Measurements from ENCODE around the gene RNF208. TPM values are rescaled to one million over a fixed set of nuclear protein-coding genes. Genes with fewer than 3 reads are reported as not detected.

RNF208 gene
- total and polyA plus RNA-seq, 4 donors = 0.28 to 7.1 (median 2.6) TPM

DNA sequence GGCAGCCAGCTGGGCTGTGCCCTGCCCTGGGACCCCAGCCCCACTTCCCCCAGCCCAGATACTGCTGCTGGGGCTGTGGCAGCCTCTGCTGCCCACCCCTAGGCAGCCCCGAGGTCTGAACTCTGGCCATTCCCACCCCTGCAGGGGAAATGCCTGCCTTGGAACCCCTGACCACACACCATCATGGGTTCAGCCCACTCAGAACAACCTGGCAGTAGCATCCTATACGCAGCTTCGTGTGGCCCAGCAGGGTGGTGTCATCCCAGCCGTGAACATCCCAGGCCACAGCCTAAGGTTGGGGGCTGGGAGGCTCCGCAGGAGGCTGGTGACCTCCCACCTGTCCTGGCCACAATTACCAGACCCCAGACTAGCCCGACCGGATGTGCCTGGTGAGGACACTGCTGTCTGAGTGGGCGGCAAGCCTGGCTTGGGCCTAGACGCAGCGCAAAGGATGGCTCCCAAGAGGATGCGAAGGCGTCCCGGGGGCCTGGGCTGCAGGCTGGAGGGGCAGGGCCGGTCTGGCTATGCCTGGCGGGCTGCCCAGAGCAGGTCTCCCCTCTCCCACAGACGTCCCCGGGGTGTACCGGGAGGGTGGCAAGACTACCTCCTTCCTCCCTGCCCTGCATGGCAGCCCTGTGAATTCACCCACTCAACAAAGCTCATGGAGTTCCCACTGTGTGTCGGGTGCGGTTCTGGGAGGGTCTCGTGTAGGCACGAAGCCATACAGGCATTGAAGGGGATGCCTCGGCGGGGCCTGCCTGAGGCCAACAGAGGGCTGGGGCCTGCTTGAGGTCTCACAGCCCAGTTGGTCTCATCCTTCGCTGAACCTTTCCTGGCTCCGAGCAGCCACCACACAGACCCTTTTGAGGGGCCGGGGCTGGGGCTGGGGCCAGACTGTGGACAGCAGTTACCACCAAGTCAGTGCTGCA is 7.2 kb upstream of the RNF208 start:
- Histone ChIP-seq H3K27ac (ENCODE audit: low read depth in 1 of 2, low read length in 2 of 2) (no peak overlapping the region), H3K4me1 (ENCODE audit: control insufficient read depth in 4 of 4, insufficient read depth in 4 of 4, low read length in 3 of 4) (peaks cover under 1 to 4% (median under 1%) of the 10 kb centered on the region in 4 donors), H3K27me3 (ENCODE audit: control insufficient read depth in 4 of 4, insufficient read depth in 4 of 4, low read length in 3 of 4) (no peaks in the 10 kb centered on the region), H3K9me3 (ENCODE audit: control insufficient read depth in 4 of 4, low read length in 3 of 4) (no peaks in the 10 kb centered on the region), H3K36me3 (ENCODE audit: control insufficient read depth in 4 of 4, insufficient read depth in 3 of 4, low read depth in 1 of 4, low read length in 3 of 4) (no peaks in the 10 kb centered on the region), H3K9ac (ENCODE audit: low read depth in 1 of 2, low read length in 2 of 2) (no peak overlapping the region), H3K4me3 (ENCODE audit: low read depth in 1 of 3, low read length in 3 of 3) (no peak overlapping the region)
- 77% methylated on average over 27 of the region's 27 CpGs for WGBS
- no peak for DNase-seq (ENCODE audit: low spot score)
- TF ChIP-seq, protein P1, sequence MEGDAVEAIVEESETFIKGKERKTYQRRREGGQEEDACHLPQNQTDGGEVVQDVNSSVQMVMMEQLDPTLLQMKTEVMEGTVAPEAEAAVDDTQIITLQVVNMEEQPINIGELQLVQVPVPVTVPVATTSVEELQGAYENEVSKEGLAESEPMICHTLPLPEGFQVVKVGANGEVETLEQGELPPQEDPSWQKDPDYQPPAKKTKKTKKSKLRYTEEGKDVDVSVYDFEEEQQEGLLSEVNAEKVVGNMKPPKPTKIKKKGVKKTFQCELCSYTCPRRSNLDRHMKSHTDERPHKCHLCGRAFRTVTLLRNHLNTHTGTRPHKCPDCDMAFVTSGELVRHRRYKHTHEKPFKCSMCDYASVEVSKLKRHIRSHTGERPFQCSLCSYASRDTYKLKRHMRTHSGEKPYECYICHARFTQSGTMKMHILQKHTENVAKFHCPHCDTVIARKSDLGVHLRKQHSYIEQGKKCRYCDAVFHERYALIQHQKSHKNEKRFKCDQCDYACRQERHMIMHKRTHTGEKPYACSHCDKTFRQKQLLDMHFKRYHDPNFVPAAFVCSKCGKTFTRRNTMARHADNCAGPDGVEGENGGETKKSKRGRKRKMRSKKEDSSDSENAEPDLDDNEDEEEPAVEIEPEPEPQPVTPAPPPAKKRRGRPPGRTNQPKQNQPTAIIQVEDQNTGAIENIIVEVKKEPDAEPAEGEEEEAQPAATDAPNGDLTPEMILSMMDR (IDR thresholded peaks at IDR 0.05; ENCODE audit: low read depth, low read length, missing input control) = no peak
- TF ChIP-seq, protein P2, sequence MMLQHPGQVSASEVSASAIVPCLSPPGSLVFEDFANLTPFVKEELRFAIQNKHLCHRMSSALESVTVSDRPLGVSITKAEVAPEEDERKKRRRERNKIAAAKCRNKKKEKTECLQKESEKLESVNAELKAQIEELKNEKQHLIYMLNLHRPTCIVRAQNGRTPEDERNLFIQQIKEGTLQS (IDR thresholded peaks at IDR 0.05) = no peak
- TF ChIP-seq GABPA (IDR thresholded peaks at IDR 0.05 in 1 of 2, conservative IDR thresholded peaks at IDR 0.05 in 1 of 2) (no peak), RXRA (IDR thresholded peaks at IDR 0.05) (no peak), SP1 (IDR thresholded peaks at IDR 0.05) (no peak), YY1 (IDR thresholded peaks at IDR 0.05) (no peak), TAF1 (conservative IDR thresholded peaks at IDR 0.05) (no peak), HNF4G (IDR thresholded peaks at IDR 0.05) (no peak)
- TF ChIP-seq, protein P3, sequence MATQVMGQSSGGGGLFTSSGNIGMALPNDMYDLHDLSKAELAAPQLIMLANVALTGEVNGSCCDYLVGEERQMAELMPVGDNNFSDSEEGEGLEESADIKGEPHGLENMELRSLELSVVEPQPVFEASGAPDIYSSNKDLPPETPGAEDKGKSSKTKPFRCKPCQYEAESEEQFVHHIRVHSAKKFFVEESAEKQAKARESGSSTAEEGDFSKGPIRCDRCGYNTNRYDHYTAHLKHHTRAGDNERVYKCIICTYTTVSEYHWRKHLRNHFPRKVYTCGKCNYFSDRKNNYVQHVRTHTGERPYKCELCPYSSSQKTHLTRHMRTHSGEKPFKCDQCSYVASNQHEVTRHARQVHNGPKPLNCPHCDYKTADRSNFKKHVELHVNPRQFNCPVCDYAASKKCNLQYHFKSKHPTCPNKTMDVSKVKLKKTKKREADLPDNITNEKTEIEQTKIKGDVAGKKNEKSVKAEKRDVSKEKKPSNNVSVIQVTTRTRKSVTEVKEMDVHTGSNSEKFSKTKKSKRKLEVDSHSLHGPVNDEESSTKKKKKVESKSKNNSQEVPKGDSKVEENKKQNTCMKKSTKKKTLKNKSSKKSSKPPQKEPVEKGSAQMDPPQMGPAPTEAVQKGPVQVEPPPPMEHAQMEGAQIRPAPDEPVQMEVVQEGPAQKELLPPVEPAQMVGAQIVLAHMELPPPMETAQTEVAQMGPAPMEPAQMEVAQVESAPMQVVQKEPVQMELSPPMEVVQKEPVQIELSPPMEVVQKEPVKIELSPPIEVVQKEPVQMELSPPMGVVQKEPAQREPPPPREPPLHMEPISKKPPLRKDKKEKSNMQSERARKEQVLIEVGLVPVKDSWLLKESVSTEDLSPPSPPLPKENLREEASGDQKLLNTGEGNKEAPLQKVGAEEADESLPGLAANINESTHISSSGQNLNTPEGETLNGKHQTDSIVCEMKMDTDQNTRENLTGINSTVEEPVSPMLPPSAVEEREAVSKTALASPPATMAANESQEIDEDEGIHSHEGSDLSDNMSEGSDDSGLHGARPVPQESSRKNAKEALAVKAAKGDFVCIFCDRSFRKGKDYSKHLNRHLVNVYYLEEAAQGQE (IDR thresholded peaks at IDR 0.05) = no peak
- TF ChIP-seq, protein P4, sequence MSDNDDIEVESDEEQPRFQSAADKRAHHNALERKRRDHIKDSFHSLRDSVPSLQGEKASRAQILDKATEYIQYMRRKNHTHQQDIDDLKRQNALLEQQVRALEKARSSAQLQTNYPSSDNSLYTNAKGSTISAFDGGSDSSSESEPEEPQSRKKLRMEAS (IDR thresholded peaks at IDR 0.05) = no peak
- TF ChIP-seq, protein P5, sequence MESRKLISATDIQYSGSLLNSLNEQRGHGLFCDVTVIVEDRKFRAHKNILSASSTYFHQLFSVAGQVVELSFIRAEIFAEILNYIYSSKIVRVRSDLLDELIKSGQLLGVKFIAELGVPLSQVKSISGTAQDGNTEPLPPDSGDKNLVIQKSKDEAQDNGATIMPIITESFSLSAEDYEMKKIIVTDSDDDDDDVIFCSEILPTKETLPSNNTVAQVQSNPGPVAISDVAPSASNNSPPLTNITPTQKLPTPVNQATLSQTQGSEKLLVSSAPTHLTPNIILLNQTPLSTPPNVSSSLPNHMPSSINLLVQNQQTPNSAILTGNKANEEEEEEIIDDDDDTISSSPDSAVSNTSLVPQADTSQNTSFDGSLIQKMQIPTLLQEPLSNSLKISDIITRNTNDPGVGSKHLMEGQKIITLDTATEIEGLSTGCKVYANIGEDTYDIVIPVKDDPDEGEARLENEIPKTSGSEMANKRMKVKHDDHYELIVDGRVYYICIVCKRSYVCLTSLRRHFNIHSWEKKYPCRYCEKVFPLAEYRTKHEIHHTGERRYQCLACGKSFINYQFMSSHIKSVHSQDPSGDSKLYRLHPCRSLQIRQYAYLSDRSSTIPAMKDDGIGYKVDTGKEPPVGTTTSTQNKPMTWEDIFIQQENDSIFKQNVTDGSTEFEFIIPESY (IDR thresholded peaks at IDR 0.05) = no peak

DNA sequence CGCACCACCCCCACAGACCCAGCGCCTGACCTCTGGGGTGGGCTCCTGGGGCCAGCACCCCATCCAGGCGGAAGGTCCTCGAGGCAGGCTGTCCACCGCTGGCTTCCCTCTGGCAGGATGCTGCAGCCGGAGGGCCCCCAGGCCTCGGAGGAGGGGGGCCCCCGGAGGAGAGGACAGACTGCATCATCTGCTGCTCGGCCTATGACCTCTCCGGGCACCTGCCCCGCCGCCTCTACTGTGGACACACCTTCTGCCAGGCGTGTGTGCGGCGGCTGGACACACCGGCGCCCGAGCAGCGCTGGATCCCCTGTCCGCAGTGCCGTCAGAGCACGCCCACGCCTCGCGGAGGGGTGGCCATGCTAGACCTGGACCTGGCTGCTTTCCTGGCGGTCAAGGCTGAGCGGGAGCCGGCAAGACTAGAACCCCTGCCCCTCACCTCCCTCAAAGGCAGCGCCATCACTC is 6.5 kb upstream of the RNF208 start:
- Histone ChIP-seq H3K36me3 (ENCODE audit: control insufficient read depth in 4 of 4, insufficient read depth in 3 of 4, low read depth in 1 of 4, low read length in 3 of 4) (no peaks in the 10 kb centered on the region), H3K27me3 (ENCODE audit: control insufficient read depth in 4 of 4, insufficient read depth in 4 of 4, low read length in 3 of 4) (no peaks in the 10 kb centered on the region), H3K9me3 (ENCODE audit: control insufficient read depth in 4 of 4, low read length in 3 of 4) (no peaks in the 10 kb centered on the region), H3K4me1 (ENCODE audit: control insufficient read depth in 4 of 4, insufficient read depth in 4 of 4, low read length in 3 of 4) (peaks cover 4 to 10% (median 6%) of the 10 kb centered on the region in 4 donors), H3K27ac (ENCODE audit: low read depth in 1 of 2, low read length in 2 of 2) (no peak overlapping the region), H3K4me3 (ENCODE audit: low read depth in 1 of 3, low read length in 3 of 3) (no peak overlapping the region), H3K9ac (ENCODE audit: low read depth in 1 of 2, low read length in 2 of 2) (no peak overlapping the region)
- 65% methylated on average over 29 of the region's 29 CpGs for WGBS
- DNase-seq (ENCODE audit: low spot score) = no peak
- TF ChIP-seq YY1 (IDR thresholded peaks at IDR 0.05) (no peak), SP1 (IDR thresholded peaks at IDR 0.05) (no peak), HNF4G (IDR thresholded peaks at IDR 0.05) (no peak), RXRA (IDR thresholded peaks at IDR 0.05) (no peak), EGR1 (IDR thresholded peaks at IDR 0.05; ENCODE audit: low read depth in 2 of 2) (no peak), TAF1 (conservative IDR thresholded peaks at IDR 0.05) (no peak)
- TF ChIP-seq, protein P2 (IDR thresholded peaks at IDR 0.05) = no peak
- TF ChIP-seq, protein P3 (IDR thresholded peaks at IDR 0.05) = no peak
- TF ChIP-seq, protein P1 (IDR thresholded peaks at IDR 0.05; ENCODE audit: low read depth, low read length, missing input control) = no peak
- TF ChIP-seq, protein P4 (IDR thresholded peaks at IDR 0.05) = no peak
